Tibial nerve (tissue), 4 donors: ENCODE results near the gene GARIN5B. TPM values are rescaled to one million over a fixed set of nuclear protein-coding genes. Genes with fewer than 3 reads are reported as not detected.

Experiments used
- DNase-seq, 2 donors: peaks; one replicate each; pipeline ENCODE4 v3.0.0-alpha.2; 2019; ENCODE audit warnings: low spot score in 2 of 2
- H3K27ac ChIP-seq, 4 donors: fragments of 200-600 bp; sonication (generic) in 3 of 4; one replicate each; pipeline ENCODE4 v1.5.1; 2017 to 2019; ENCODE audit warnings: mild to moderate bottlenecking in 1 of 4
- H3K27me3 ChIP-seq, 2 donors: fragments of 200-600 bp; sonication (generic) in 1 of 2; one replicate each; pipeline versions ENCODE4 v1.5.1 to v1.6.0; 2017 to 2019
- H3K36me3 ChIP-seq, 3 donors: fragments of 200-600 bp; sonication (generic); one replicate each; pipeline ENCODE4 v1.5.1; 2018 to 2019
- H3K4me1 ChIP-seq, 4 donors: fragments of 200-600 bp; sonication (generic) in 3 of 4; one replicate each; pipeline ENCODE4 v1.5.1; 2017 to 2019
- H3K4me3 ChIP-seq, 4 donors: fragments of 200-600 bp; sonication (generic) in 3 of 4; one replicate each; pipeline ENCODE4 v1.5.1; 2017 to 2019; ENCODE audit warnings: mild to moderate bottlenecking in 1 of 4, moderate library complexity in 1 of 4
- H3K9me3 ChIP-seq, 4 donors: fragments of 200-600 bp; sonication (generic) in 3 of 4; one replicate each; pipeline ENCODE4 v1.5.1; 2017 to 2019
- EP300 ChIP-seq, 2 donors: sonication (generic); formaldehyde crosslinking; IDR thresholded peaks; one replicate each; pipeline ENCODE4 v1.6.1; 2017; ENCODE audit warnings: antibody characterized with exemption in 2 of 2, mild to moderate bottlenecking in 1 of 2
- POLR2A ChIP-seq, 2 donors: fragments of 450-650 bp; IDR thresholded peaks; one replicate each; pipeline ENCODE4 v1.6.1; 2017; ENCODE audit warnings: antibody characterized with exemption in 2 of 2, mild to moderate bottlenecking in 2 of 2, moderate library complexity in 2 of 2
- WGBS, 2 donors: methylation state at CpG; one replicate each; pipeline ENCODE4 v1.1.5; 2018; 5-methylcytosine and 5-hydroxymethylcytosine counted together
- total RNA-seq, 4 donors: library from RNA; depleted of rRNA; stranded (reverse); fragments of >200 nt; gene quantifications; one replicate each; pipeline ENCODE4 v1.1.0, GENCODE V29; 2016
- TF ChIP-seq, protein P1 (sequence below), 5 experiments: fragments of 200-600 bp in 3 of 5; fragments of 450-650 bp in 2 of 5; sonication (generic) in 3 of 5; IDR thresholded peaks; one replicate each; pipeline ENCODE4 v1.5.1; 2016 to 2019; ENCODE audit warnings: antibody characterized with exemption in 5 of 5, mild to moderate bottlenecking in 3 of 5, moderate library complexity in 2 of 5

GARIN5B gene
- total RNA-seq, 4 donors from 2014 or later: not detected

DNA sequence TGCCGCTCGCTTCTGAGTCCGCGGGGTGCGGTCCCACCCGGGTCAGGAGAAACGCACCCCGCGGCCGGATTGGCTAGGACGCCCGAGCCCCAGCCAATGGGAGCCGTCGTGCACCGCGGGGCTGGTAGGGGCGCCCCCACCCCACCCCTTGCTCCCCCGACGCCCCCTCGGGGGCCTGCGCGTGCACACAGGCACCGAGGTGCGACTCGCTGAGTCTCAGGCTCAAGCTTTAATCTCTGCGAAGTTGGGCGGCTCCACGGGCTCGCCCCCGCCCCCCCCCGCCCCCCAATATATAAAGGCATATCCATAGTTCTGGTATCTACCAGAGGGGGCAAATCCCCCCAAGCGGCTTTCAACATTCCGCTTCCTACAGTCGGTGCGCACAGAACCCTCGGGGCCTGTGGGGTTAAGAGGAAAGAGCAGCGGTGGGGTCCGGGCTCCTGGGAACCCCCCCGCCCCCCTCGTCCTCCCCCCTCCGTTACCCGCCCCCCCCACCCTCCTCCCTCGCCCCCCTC is 8.3 kb downstream of the GARIN5B start, which contains the start of gene COX6B2:
TSS of gene COX6B2 (minus strand) at position 22 of the 515 bp plus-strand sequence. CDS start 198 bp downstream, outside the sequence.
- H3K4me1 ChIP-seq: peaks cover 0 to 22% (median 8%) of the 10 kb centered on the region in 4 donors
- no peaks in the 10 kb centered on the region for H3K9me3 ChIP-seq
- TF ChIP-seq EP300 (IDR thresholded peaks at IDR 0.05) (no peak), POLR2A (IDR thresholded peaks at IDR 0.05) (no peak)
- TF ChIP-seq, protein P1, sequence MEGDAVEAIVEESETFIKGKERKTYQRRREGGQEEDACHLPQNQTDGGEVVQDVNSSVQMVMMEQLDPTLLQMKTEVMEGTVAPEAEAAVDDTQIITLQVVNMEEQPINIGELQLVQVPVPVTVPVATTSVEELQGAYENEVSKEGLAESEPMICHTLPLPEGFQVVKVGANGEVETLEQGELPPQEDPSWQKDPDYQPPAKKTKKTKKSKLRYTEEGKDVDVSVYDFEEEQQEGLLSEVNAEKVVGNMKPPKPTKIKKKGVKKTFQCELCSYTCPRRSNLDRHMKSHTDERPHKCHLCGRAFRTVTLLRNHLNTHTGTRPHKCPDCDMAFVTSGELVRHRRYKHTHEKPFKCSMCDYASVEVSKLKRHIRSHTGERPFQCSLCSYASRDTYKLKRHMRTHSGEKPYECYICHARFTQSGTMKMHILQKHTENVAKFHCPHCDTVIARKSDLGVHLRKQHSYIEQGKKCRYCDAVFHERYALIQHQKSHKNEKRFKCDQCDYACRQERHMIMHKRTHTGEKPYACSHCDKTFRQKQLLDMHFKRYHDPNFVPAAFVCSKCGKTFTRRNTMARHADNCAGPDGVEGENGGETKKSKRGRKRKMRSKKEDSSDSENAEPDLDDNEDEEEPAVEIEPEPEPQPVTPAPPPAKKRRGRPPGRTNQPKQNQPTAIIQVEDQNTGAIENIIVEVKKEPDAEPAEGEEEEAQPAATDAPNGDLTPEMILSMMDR (IDR thresholded peaks at IDR 0.05): no peak
- H3K27me3 ChIP-seq: peaks cover 5 to 74% of the 10 kb centered on the region in 2 donors
- 1 to 4% methylated on average over 16 to 19 of the region's 43 CpGs for WGBS, 2 donors
- H3K4me3 ChIP-seq: peak within 1 kb of the TSS; percentile 8 to 50 (median 26)
- DNase-seq: no peak
- peaks cover 0 to 4% (median 0%) of the 10 kb centered on the region in 3 donors for H3K36me3 ChIP-seq
- H3K27ac ChIP-seq: no peak within 1 kb of the TSS

DNA sequence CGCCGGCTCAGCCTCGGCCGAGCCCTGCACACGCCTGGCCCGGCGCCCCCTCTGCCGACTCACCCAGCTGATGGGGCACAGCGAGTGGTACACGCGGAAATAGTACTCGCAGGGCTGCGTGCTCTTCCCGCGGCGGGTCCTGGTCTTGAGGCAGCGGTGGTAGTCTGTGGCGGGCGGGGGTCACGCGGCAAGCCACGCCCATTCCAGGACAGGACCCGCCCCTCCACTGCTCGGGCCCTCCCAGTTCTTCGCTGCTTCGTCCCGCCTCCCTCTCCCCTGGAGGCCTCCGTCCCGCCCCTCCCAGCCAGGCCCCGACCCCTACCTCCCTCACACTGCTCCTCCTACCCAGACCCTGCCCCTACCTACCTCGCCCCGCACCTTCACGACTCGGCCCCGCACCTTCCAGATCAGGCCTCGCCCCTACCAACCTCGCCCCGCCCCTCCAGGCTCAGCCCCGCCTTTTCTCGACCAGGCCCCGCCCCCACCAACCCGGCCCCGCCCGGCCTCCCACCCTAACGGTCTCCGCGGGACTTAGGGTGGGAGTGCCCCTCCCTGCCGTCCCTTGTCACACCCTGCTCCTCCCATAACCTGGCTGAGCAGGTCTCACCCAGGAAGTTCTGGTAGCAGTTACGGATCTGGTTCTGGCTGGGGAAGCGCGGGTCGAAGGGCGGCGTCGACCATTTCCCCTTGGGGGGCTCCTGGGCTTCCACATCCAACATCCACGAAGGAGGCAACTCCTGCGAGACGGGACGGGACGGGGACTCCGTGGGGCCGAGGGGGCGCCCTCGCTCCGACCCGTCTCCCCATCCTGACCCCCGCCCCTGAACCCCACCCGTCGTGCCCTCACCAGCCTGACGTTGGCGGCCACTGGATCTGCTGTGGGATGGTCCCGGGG is 9.0 kb downstream of the GARIN5B start:
- peaks cover 5 to 74% of the 10 kb centered on the region in 2 donors for H3K27me3 ChIP-seq

DNA sequence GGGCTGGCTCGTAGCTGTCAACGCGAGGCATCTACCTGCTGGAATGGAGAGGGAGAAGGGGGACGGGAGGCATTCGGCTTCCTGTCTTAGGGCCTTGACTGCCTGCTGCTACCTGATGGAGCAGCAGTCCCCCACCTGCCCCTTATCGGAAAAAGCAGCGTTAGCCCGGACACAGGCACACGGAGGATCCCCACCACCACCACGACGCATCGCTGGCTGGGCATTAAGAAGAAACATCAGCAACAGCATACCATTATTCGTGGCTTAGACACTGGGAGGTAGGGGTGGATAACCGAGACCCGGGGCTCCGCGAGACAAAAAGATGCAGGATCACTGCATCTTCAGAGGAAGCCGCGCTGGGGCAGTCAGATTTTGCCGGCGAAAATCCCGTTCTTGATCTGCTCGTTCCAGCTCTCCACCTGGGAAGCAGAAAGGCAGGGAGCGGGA is 9.7 kb downstream of the GARIN5B start:
- Histone ChIP-seq H3K9me3 (no peaks in the 10 kb centered on the region), H3K27me3 (peaks cover 5 to 74% of the 10 kb centered on the region in 2 donors), H3K36me3 (peaks cover 0 to 4% (median 0%) of the 10 kb centered on the region in 3 donors), H3K4me3 (peak overlapping the region; percentile 8 to 50 (median 26)), H3K27ac (no peak overlapping the region), H3K4me1 (peaks cover 0 to 22% (median 8%) of the 10 kb centered on the region in 4 donors)
- DNase-seq: no peak
- TF ChIP-seq POLR2A (IDR thresholded peaks at IDR 0.05) (no peak), EP300 (IDR thresholded peaks at IDR 0.05) (no peak)
- TF ChIP-seq, protein P1 (IDR thresholded peaks at IDR 0.05): no peak
- 3 to 7% methylated on average over 24 of the region's 24 CpGs for WGBS, 2 donors

More for the DNA sequence above, 9.0 kb downstream of the GARIN5B start:
- Histone ChIP-seq H3K27ac (no peak overlapping the region), H3K4me3 (peak overlapping the region; percentile 8 to 50 (median 26)), H3K36me3 (peaks cover 0 to 4% (median 0%) of the 10 kb centered on the region in 3 donors), H3K4me1 (peaks cover 0 to 22% (median 8%) of the 10 kb centered on the region in 4 donors), H3K9me3 (no peaks in the 10 kb centered on the region)
- 3% methylated on average over 22 to 56 of the region's 72 CpGs for WGBS, 2 donors
- TF ChIP-seq EP300 (IDR thresholded peaks at IDR 0.05) (no peak), POLR2A (IDR thresholded peaks at IDR 0.05) (no peak)
- TF ChIP-seq, protein P1 (IDR thresholded peaks at IDR 0.05): no peak
- DNase-seq: no peak

DNA sequence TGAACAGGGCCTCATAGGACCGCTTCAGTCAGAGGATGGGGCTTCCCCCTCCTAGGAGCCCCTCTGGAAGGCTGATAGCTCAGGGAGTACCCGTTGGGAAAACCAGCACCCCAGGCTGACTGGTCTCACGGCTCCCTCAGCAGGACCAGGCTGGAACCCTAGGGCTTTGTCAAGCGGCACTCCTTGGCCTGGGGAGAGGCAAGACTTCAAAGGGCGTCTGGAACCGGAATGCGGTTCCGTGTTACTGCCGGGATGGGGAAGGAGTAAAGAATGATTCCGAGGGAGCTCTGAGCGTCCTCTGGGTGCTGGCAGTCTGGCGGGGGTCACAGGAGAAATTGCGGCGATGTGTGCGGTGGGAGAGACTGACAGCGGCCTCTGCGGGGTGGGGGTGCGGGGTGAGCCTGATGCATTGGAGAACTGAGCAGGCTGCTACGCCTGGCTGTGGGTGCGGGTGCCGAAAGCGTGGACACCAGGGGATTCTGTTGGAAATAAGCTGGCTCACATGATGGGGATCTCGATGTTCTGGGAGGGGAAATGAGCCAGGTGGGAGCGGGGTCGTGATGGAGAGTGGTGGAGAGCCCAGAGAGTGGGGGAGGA is 10.4 kb downstream of the GARIN5B start:
- Histone ChIP-seq H3K4me3 (no peak overlapping the region), H3K27ac (no peak overlapping the region), H3K9me3 (no peaks in the 10 kb centered on the region), H3K27me3 (peaks cover 5 to 74% of the 10 kb centered on the region in 2 donors), H3K4me1 (peaks cover 0 to 26% (median 8%) of the 10 kb centered on the region in 4 donors), H3K36me3 (peaks cover 0 to 6% (median 0%) of the 10 kb centered on the region in 3 donors)
- TF ChIP-seq EP300 (IDR thresholded peaks at IDR 0.05) (no peak), POLR2A (IDR thresholded peaks at IDR 0.05) (no peak)
- TF ChIP-seq, protein P1 (IDR thresholded peaks at IDR 0.05): no peak
- no peak for DNase-seq
- 66 to 75% methylated on average over 25 of the region's 25 CpGs for WGBS, 2 donors
